LoVo (cell line): ENCODE measurements around the gene MYH7B.

Source experiments
- DNase-seq: peaks from one replicate; pipeline ENCODE4 v3.0.0-alpha.2; 2016; ENCODE audit warnings: low spot score

Gene MYH7B

GRCh38 chr20:35004749-35005462 lies 49.2 kb downstream of the MYH7B start:
- no peak for DNase-seq
